ENCODE measurements around the gene TRIO.

Gene TRIO

DNA sequence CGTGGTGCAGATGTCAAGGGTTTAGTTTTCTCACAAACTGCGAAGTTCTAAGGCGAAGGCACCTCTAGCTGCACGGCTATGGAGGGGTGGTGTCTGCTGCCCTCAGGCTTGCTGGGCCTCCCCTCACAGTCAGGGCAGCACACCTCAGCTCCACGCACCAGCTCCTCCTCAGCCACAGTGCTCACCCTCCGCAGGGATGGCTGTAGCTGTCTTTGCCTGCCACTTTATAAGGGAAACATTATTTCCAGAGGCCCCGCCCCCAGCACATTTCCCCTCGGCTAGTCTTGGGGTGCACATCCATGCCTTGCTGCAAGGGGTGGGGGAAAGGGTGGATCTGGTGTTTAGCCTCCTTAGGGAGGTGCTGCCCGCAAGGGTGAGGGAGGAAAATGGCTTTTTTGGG lies 154.6 kb downstream of the TRIO start:
- DNase-seq (ENCODE audit: low spot score) = no peak

GRCh38 chr5:14298126-14298847 lies 155.1 kb downstream of the TRIO start:
- no peak for DNase-seq (ENCODE audit: low spot score)

GRCh38 chr5:14299666-14300065 lies 156.5 kb downstream of the TRIO start:
- no peak for DNase-seq (ENCODE audit: low spot score)

GRCh38 chr5:14301186-14301585 lies 158.0 kb downstream of the TRIO start:
- DNase-seq (ENCODE audit: low spot score) = no peak

DNA sequence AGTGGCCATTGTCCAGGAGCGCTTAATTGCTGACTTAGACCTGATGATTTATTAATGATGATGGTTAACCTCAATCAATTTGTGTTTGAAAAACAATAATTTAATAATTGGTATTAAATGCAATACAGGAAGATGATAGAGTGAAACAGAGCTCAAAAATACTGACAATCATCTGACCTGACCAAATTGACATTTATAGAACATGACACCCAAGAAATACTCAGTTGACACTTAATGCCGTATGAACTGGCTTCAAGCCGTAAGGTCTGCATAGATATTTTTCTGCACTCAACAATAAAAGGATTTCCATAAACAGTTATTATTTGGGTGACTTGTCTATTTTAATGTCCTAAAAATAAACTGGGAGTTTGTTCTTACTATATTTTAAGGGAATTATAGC lies 159.2 kb downstream of the TRIO start:
- DNase-seq (ENCODE audit: low spot score) = no peak

DNA sequence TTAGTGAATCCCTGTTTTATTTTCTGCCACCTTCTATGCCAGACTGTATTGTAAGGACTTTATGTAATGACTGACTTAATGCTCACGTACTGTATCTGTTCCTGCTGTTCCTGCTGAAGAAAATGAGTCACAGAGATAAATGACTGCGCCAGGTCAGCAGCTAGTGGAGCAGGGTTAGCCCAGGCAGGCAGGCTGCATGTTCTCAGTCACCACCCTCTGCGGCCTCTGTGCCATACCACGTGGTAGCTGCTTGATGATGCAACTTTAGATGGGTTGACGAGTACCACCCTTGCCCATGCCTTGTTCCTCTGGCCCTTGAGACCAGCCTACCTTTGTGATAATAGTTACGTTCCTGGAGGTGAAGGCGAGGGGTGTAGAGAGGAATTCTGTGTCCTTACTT lies 161.9 kb downstream of the TRIO start:
- no peak for DNase-seq (ENCODE audit: low spot score)

GRCh38 chr5:14306329-14306815 lies 163.2 kb downstream of the TRIO start:
- DNase-seq (ENCODE audit: low spot score) = no peak

GRCh38 chr5:14308384-14309154 lies 165.4 kb downstream of the TRIO start:
- no peak for DNase-seq (ENCODE audit: low spot score)

DNA sequence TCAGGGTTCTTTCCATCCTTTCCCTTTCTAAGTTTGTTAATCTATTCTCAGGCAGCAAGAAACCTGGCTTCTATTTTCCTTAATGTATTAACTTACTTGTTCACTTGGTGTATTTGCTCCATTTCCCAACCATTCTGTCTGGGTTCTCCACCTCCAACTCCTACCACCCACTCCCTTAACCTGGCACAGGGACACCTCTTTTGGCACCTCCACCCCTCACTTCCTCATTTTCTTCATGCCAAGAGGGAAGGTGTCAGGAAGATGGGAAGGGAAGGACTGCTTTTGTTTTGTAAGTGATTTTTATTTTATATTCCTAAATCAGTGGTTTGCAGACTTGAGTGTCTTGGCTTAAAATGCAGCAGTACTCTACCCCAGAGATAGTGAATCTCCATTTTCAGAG lies 166.1 kb downstream of the TRIO start:
- DNase-seq (ENCODE audit: low spot score) = no peak

DNA sequence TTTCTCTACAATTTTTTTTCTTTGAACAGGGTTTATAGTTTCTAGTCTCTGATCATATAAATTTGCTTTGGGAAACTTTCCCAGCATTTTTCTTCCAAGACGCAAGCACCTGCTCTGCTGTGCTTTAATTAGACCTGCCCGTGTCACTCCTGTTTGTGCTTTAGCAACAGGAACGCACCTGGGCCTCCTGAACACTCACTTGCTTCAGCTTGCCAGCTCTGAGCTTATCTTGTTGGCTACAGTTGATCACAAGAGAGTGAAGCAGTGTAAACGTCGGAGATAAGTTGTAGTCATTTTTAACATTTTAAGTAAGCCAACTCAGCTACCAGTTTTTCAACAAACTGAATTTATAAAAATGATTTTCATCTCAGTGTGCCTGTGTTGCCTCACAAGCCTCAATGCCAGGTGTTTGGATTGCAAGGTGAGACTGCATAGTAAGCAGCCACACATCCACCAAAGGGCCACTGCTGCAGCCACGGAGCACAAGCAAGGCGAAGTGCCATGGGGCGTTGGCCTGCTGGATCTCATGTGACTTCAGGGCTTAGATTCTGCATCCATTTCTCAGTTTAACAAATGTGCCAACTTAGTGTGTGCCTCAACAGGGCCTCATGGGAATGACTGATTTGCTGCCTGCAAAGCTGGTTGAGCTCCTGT lies 166.9 kb downstream of the TRIO start:
- DNase-seq (ENCODE audit: low spot score) = no peak

GRCh38 chr5:14310901-14311300 lies 167.8 kb downstream of the TRIO start:
- no peak for DNase-seq (ENCODE audit: low spot score)

DNA sequence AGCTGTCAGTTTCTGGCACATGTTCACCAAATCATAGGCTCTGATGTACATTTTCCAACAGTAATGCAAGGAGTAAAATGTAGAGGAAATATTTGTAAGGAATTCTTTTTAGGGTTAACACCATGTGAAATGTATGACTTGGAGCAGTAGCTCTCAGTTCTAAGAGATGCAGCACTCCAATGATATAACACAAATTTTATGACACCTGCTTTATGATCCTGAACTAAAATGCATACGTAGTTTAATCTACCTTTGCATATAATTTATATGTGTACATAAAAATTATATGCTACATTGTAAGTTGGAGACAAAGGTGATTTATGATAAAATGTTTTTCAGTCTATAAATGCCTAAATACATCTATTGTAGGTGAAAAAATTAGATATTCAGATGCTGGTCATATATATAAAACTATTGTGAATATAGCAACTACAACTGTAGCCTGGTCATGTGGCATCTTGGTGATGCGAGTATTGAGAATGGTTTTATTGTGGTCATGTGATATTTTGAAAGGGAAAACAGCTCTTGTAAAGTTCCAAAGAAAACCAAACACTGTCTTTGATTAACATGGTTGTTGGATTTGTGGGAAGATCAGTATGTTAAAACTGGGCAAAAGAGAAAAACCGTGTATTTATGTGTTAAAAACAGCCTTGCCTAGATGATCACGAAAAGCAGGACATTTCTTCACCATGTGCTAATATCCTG lies 171.0 kb downstream of the TRIO start:
- DNase-seq (ENCODE audit: low spot score) = no peak

GRCh38 chr5:14316471-14316870 lies 173.3 kb downstream of the TRIO start:
- DNase-seq (ENCODE audit: low spot score) = no peak

GRCh38 chr5:14319102-14319501 lies 176.0 kb downstream of the TRIO start:
- no peak for DNase-seq (ENCODE audit: low spot score)

GRCh38 chr5:14321936-14322335 lies 178.8 kb downstream of the TRIO start:
- no peak for DNase-seq (ENCODE audit: low spot score)

- DNase-seq (ENCODE audit: low spot score) = no peak
Measured at GRCh38 chr5:14322437-14323187, 179.5 kb downstream of the TRIO start.

DNA sequence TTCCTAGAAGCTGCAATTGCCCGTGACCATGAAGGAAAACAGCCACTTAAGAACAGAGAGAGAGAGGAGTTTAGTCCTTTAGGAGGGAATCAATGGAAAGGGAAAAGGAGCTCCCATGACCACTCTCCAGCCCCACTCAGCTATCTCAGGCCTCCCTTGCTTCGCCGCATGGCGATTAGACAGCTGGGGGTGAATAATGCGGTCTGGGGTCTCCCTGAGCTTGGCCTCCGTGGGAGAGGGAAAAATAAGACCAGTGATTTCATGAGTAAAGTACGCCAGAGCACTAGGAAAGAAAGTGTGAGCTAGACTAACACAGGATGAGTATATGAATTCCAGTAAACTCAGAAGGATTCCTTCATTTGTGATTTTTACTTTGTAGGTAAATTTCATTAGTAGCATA lies 180.3 kb downstream of the TRIO start:
- no peak for DNase-seq (ENCODE audit: low spot score)

DNA sequence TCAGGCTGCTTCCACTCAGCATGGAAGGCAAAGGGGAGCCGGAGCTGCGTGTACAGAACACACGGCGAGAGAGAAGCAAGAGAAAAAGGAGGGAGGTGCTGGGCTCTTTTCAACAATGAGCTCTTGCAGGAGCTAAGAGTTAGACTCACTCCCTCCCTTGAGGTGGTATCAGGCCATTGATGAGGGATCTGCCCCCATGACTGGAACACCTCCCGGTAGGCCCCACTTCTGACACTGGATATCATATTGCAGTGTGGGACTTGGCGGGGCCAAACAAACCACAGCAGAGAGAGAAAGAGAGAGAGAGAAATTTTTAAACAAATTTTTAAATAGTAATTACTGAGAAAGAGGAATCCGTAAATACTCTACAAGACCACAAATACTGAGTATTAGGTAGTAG lies 182.2 kb downstream of the TRIO start:
- DNase-seq (ENCODE audit: low spot score) = no peak

- peak; percentile 44 for DNase-seq (ENCODE audit: low spot score)
Measured at GRCh38 chr5:14326035-14326903, 183.1 kb downstream of the TRIO start.

DNA sequence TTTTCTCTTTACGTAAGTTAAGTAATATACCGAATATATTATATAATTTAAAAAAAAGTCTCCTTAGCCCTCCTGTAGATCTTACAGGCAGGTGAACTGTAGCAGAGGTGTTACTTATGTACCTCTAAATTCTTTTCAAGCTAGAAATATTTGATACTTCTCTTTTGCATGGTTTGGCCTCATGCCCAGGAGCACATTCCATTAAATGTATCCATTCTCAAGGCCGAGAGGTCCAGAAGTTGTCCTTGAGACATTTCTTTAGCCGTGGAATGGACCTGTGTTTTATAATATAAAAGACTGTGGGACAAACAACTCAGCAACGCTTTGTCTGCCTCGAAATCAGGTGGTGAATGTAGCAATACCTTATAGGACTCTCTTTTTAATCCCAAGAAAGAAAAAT lies 184.5 kb downstream of the TRIO start:
- no peak for DNase-seq (ENCODE audit: low spot score)

DNA sequence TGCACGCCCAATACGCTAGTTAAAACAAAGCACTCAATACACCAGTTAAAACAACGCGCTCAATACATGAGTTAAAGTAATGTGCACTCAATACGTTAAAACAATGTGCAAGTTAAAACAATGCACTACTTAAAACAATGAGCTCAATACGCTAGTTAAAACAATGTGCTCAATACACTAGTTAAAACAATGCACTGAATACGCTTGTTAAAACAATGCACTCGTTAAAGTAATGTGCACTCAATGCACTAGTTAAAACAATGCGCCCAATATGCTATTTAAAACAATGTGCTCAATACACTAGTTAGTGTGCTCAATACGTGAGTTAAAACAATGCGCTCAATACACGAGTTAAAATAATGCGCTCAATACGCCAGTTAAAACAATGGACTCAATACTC lies 185.0 kb downstream of the TRIO start:
- DNase-seq (ENCODE audit: low spot score) = no peak
